ENCODE measurements around the gene RNASE1. TPM values are rescaled to one million over a fixed set of nuclear protein-coding genes. Genes with fewer than 3 reads are reported as not detected.
A peak's percentile ranks its signal among the peaks of the same experiment; 100 is the strongest.
"Not testable (repeated sequence)": the region's sequence is repeated elsewhere in the genome, so short reads cannot be mapped to it uniquely, and the experiment has no call there.

RNASE1 gene
- total RNA-seq, 1 experiment from 2014 or later: 1.9 TPM

- DNase-seq (ENCODE audit: low read depth): no peak
Measured at GRCh38 chr14:20774258-20774824, 28.3 kb downstream of the RNASE1 start.

GRCh38 chr14:20772650-20773049 lies 30.0 kb downstream of the RNASE1 start:
- no peak for DNase-seq (ENCODE audit: low read depth)

- no peak for DNase-seq (ENCODE audit: low read depth)
Measured at GRCh38 chr14:20769421-20769820, 33.2 kb downstream of the RNASE1 start.

- DNase-seq (ENCODE audit: low read depth): no peak
Measured at GRCh38 chr14:20768593-20768892, 34.1 kb downstream of the RNASE1 start.

- DNase-seq (ENCODE audit: low read depth): peak; percentile 13
Measured at GRCh38 chr14:20760950-20761349, 41.7 kb downstream of the RNASE1 start.

GRCh38 chr14:20759465-20759864 lies 43.2 kb downstream of the RNASE1 start:
- not testable (repeated sequence) for DNase-seq (ENCODE audit: low read depth)

- DNase-seq (ENCODE audit: low read depth): peak; percentile 23
Measured at GRCh38 chr14:20757965-20758364, 44.7 kb downstream of the RNASE1 start.

- DNase-seq (ENCODE audit: low read depth): no peak
Measured at GRCh38 chr14:20755037-20755436, 47.6 kb downstream of the RNASE1 start.

- no peak for DNase-seq (ENCODE audit: low read depth)
Measured at GRCh38 chr14:20754308-20754707, 48.3 kb downstream of the RNASE1 start.

GRCh38 chr14:20751963-20752562 lies 50.6 kb downstream of the RNASE1 start:
- DNase-seq (ENCODE audit: low read depth): no peak

Other genes starting within 250 kb of the RNASE1 start
- gene RNASE9, start 241.8 kb downstream of the RNASE1 start, total RNA-seq (2014; rRNA removed; shearing (Covaris generic)): not detected in 2 replicates
- 0.17 TPM in 1 of 2 replicates, not detected in the other for gene RNASE11, start 214.8 kb downstream of the RNASE1 start, total RNA-seq (2014; rRNA removed; shearing (Covaris generic))
- gene RNASE12, start 211.5 kb downstream of the RNASE1 start, total RNA-seq (2014; rRNA removed; shearing (Covaris generic)): not detected in 2 replicates
- not detected in 2 replicates for gene OR6S1, start 161.2 kb downstream of the RNASE1 start, total RNA-seq (2014; rRNA removed; shearing (Covaris generic))
- gene RNASE4, start 118.3 kb downstream of the RNASE1 start, total RNA-seq (2014; rRNA removed; shearing (Covaris generic)): 2.4 and 5.2 TPM in 2 replicates
- 1.3 and 2.4 TPM in 2 replicates for gene ANG, start 114.1 kb downstream of the RNASE1 start, total RNA-seq (2014; rRNA removed; shearing (Covaris generic))
- not detected in 2 replicates for gene EDDM3A, start 57.0 kb downstream of the RNASE1 start, total RNA-seq (2014; rRNA removed; shearing (Covaris generic))
- gene EDDM3B, start 34.4 kb downstream of the RNASE1 start, total RNA-seq (2014; rRNA removed; shearing (Covaris generic)): not detected in 2 replicates
- gene RNASE6, start 21.6 kb downstream of the RNASE1 start, total RNA-seq (2014; rRNA removed; shearing (Covaris generic)): 0.23 TPM in 1 of 2 replicates, not detected in the other
- not detected in 2 replicates for gene RNASE3, start 88.5 kb upstream of the RNASE1 start, total RNA-seq (2014; rRNA removed; shearing (Covaris generic))
- not detected in 2 replicates for gene RNASE2, start 152.6 kb upstream of the RNASE1 start, total RNA-seq (2014; rRNA removed; shearing (Covaris generic))
- gene METTL17, start 187.1 kb upstream of the RNASE1 start, total RNA-seq (2014; rRNA removed; shearing (Covaris generic)): 106 and 123 TPM in 2 replicates
- gene SLC39A2, start 196.4 kb upstream of the RNASE1 start, total RNA-seq (2014; rRNA removed; shearing (Covaris generic)): not detected in 2 replicates
- gene NDRG2, start 222.2 kb upstream of the RNASE1 start, total RNA-seq (2014; rRNA removed; shearing (Covaris generic)): 6.3 and 22.7 TPM in 2 replicates
- not detected in 2 replicates for gene TPPP2, start 227.4 kb upstream of the RNASE1 start, total RNA-seq (2014; rRNA removed; shearing (Covaris generic))
- not detected in 2 replicates for gene RNASE13, start 232.0 kb upstream of the RNASE1 start, total RNA-seq (2014; rRNA removed; shearing (Covaris generic))
- gene RNASE7, start 239.5 kb upstream of the RNASE1 start, total RNA-seq (2014; rRNA removed; shearing (Covaris generic)): not detected in 2 replicates